ENCODE measurements around the gene TMBIM4.

DNA sequence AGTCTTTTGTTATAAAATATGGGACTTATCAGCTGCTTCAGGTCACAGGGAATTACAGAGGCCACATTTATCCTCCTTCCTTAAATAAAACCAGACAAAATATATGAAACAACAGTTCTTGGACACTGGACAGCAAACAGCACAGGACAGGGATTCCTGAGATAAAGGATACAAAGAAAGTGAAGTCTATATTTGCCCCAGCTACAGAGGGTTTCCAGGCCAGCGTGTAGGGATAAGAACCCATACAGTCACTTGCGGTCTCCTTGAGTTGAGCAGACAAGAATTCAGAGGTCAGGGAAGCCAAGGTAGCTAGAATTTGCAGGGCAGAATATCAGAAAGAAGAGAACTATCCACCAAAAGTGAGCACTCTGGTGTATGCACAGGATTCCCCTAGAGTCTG is 30.5 kb downstream of the TMBIM4 start:
- TF ChIP-seq CTCF (conservative IDR thresholded peaks at IDR 0.05) (no peak), ZFX (IDR thresholded peaks at IDR 0.05) (no peak)

All from C4-2B (cell line).